Measurements from ENCODE around the gene IL17A. TPM values are rescaled to one million over a fixed set of nuclear protein-coding genes. Genes with fewer than 3 reads are reported as not detected.
"Not testable (repeated sequence)": the region's sequence is repeated elsewhere in the genome, so short reads cannot be mapped to it uniquely, and the experiment has no call there.

The IL17A gene
- total RNA-seq, 1 experiment from 2014 or later: not detected

- H3K4me1 ChIP-seq (replicated peaks): no peaks in the 10 kb centered on the region
- DNase-seq (ENCODE audit: low read depth in 1 of 2, low spot score in 2 of 2): no peak
- H3K27ac ChIP-seq: no peak overlapping the region
- H3K27me3 ChIP-seq (replicated peaks): no peaks in the 10 kb centered on the region; the same call in 1 of the 2 replicates
- no peak overlapping the region for H3K4me3 ChIP-seq
- H3K36me3 ChIP-seq: no peaks in the 10 kb centered on the region
- H3K9me3 ChIP-seq (replicated peaks): no peaks in the 10 kb centered on the region
Measured at GRCh38 chr6:52180787-52181558, 5.2 kb upstream of the IL17A start.

- DNase-seq (ENCODE audit: low read depth in 1 of 2, low spot score in 2 of 2): no peak
- Histone ChIP-seq H3K9me3 (replicated peaks) (no peaks in the 10 kb centered on the region), H3K27ac (no peak overlapping the region), H3K4me1 (replicated peaks) (no peaks in the 10 kb centered on the region), H3K36me3 (no peaks in the 10 kb centered on the region), H3K4me3 (no peak overlapping the region), H3K27me3 (replicated peaks) (peaks cover 6% of the 10 kb centered on the region; the same call in 1 of the 2 replicates)
Measured at GRCh38 chr6:52183131-52183713, 3.0 kb upstream of the IL17A start.

GRCh38 chr6:52186480-52186879 lies 305 bp downstream of the IL17A start:
- 0 out of 2 replicates have a peak, but pooled peaks cover 6% of the 10 kb centered on the region for H3K27me3 ChIP-seq (replicated peaks)
- H3K9me3 ChIP-seq (replicated peaks): no peaks in the 10 kb centered on the region
- no peak overlapping the region for H3K4me3 ChIP-seq
- no peaks in the 10 kb centered on the region for H3K36me3 ChIP-seq
- no peak for DNase-seq (ENCODE audit: low read depth in 1 of 2, low spot score in 2 of 2)
- no peaks in the 10 kb centered on the region for H3K4me1 ChIP-seq (replicated peaks)
- H3K27ac ChIP-seq: no peak overlapping the region

- H3K9me3 ChIP-seq (replicated peaks): no peaks in the 10 kb centered on the region
- no peak for DNase-seq (ENCODE audit: low read depth in 1 of 2, low spot score in 2 of 2)
- H3K27ac ChIP-seq: no peak overlapping the region
- no peak overlapping the region for H3K4me3 ChIP-seq
- H3K36me3 ChIP-seq: no peaks in the 10 kb centered on the region
- H3K27me3 ChIP-seq (replicated peaks): 0 out of 2 replicates have a peak, but pooled peaks cover 6% of the 10 kb centered on the region
- H3K4me1 ChIP-seq (replicated peaks): no peaks in the 10 kb centered on the region
Measured at GRCh38 chr6:52187098-52187497, 923 bp downstream of the IL17A start.

- H3K9me3 ChIP-seq (replicated peaks): no peaks in the 10 kb centered on the region
- no peak for DNase-seq (ENCODE audit: low read depth in 1 of 2, low spot score in 2 of 2)
- no peaks in the 10 kb centered on the region for H3K4me1 ChIP-seq (replicated peaks)
- no peak overlapping the region for H3K27ac ChIP-seq
- H3K36me3 ChIP-seq: no peaks in the 10 kb centered on the region
- H3K27me3 ChIP-seq (replicated peaks): 0 out of 2 replicates have a peak, but pooled peaks cover 6% of the 10 kb centered on the region
- no peak overlapping the region for H3K4me3 ChIP-seq
Measured at GRCh38 chr6:52189974-52190373, 3.8 kb downstream of the IL17A start.

- Histone ChIP-seq H3K9me3 (replicated peaks) (no peaks in the 10 kb centered on the region), H3K27ac (no peak overlapping the region), H3K4me3 (no peak overlapping the region), H3K36me3 (no peaks in the 10 kb centered on the region), H3K4me1 (replicated peaks) (no peaks in the 10 kb centered on the region), H3K27me3 (replicated peaks) (0 out of 2 replicates have a peak, but pooled peaks cover 6% of the 10 kb centered on the region)
- DNase-seq (ENCODE audit: low read depth in 1 of 2, low spot score in 2 of 2): no peak
Measured at GRCh38 chr6:52190409-52190808, 4.2 kb downstream of the IL17A start.

- H3K9me3 ChIP-seq (replicated peaks): no peaks in the 10 kb centered on the region
- H3K4me3 ChIP-seq: no peak overlapping the region
- H3K27me3 ChIP-seq (replicated peaks): 0 out of 2 replicates have a peak, but pooled peaks cover 6% of the 10 kb centered on the region
- no peak overlapping the region for H3K27ac ChIP-seq
- H3K4me1 ChIP-seq (replicated peaks): no peaks in the 10 kb centered on the region
- DNase-seq (ENCODE audit: low read depth in 1 of 2, low spot score in 2 of 2): no peak
- H3K36me3 ChIP-seq: no peaks in the 10 kb centered on the region
Measured at GRCh38 chr6:52191824-52192223, 5.6 kb downstream of the IL17A start.

- H3K27me3 ChIP-seq (replicated peaks): no peaks in the 10 kb centered on the region
- H3K36me3 ChIP-seq: no peaks in the 10 kb centered on the region
- no peak overlapping the region for H3K27ac ChIP-seq
- no peaks in the 10 kb centered on the region for H3K4me1 ChIP-seq (replicated peaks)
- H3K4me3 ChIP-seq: no peak overlapping the region
- DNase-seq (ENCODE audit: low read depth in 1 of 2, low spot score in 2 of 2): no peak
- H3K9me3 ChIP-seq (replicated peaks): no peaks in the 10 kb centered on the region
Measured at GRCh38 chr6:52195886-52196285, 9.7 kb downstream of the IL17A start.

GRCh38 chr6:52200088-52200487 lies 13.9 kb downstream of the IL17A start:
- DNase-seq (ENCODE audit: low read depth in 1 of 2, low spot score in 2 of 2); H3K4me1 ChIP-seq (replicated peaks); H3K4me3 ChIP-seq; H3K9me3 ChIP-seq (replicated peaks); H3K36me3 ChIP-seq; H3K27me3 ChIP-seq (replicated peaks); H3K27ac ChIP-seq: not testable (repeated sequence)

- Histone ChIP-seq H3K27me3 (replicated peaks) (no peaks in the 10 kb centered on the region), H3K9me3 (replicated peaks) (no peaks in the 10 kb centered on the region), H3K27ac (no peak overlapping the region), H3K4me1 (replicated peaks) (no peaks in the 10 kb centered on the region), H3K36me3 (no peaks in the 10 kb centered on the region), H3K4me3 (no peak overlapping the region)
- no peak for DNase-seq (ENCODE audit: low read depth in 1 of 2, low spot score in 2 of 2)
Measured at GRCh38 chr6:52201046-52201445, 14.9 kb downstream of the IL17A start.

GRCh38 chr6:52201493-52201892 lies 15.3 kb downstream of the IL17A start:
- Histone ChIP-seq H3K9me3 (replicated peaks) (no peaks in the 10 kb centered on the region), H3K4me1 (replicated peaks) (no peaks in the 10 kb centered on the region), H3K27ac (no peak overlapping the region), H3K4me3 (no peak overlapping the region), H3K36me3 (no peaks in the 10 kb centered on the region), H3K27me3 (replicated peaks) (no peaks in the 10 kb centered on the region)
- no peak for DNase-seq (ENCODE audit: low read depth in 1 of 2, low spot score in 2 of 2)

GRCh38 chr6:52207066-52207465 lies 20.9 kb downstream of the IL17A start:
- H3K27ac ChIP-seq: no peak overlapping the region
- H3K4me3 ChIP-seq: no peak overlapping the region
- DNase-seq (ENCODE audit: low read depth in 1 of 2, low spot score in 2 of 2): no peak
- H3K4me1 ChIP-seq (replicated peaks): no peaks in the 10 kb centered on the region
- H3K27me3 ChIP-seq (replicated peaks): no peaks in the 10 kb centered on the region; the same call in 1 of the 2 replicates
- H3K9me3 ChIP-seq (replicated peaks): no peaks in the 10 kb centered on the region
- no peaks in the 10 kb centered on the region for H3K36me3 ChIP-seq

- Histone ChIP-seq H3K4me3 (no peak overlapping the region), H3K36me3 (no peaks in the 10 kb centered on the region), H3K27me3 (replicated peaks) (no peaks in the 10 kb centered on the region; the same call in 1 of the 2 replicates), H3K9me3 (replicated peaks) (no peaks in the 10 kb centered on the region), H3K27ac (no peak overlapping the region), H3K4me1 (replicated peaks) (no peaks in the 10 kb centered on the region)
- DNase-seq (ENCODE audit: low read depth in 1 of 2, low spot score in 2 of 2): no peak
Measured at GRCh38 chr6:52208612-52209011, 22.4 kb downstream of the IL17A start.

GRCh38 chr6:52209770-52210169 lies 23.6 kb downstream of the IL17A start:
- no peaks in the 10 kb centered on the region; the same call in 1 of the 2 replicates for H3K27me3 ChIP-seq (replicated peaks)
- no peaks in the 10 kb centered on the region for H3K36me3 ChIP-seq
- no peak for DNase-seq (ENCODE audit: low read depth in 1 of 2, low spot score in 2 of 2)
- no peak overlapping the region for H3K4me3 ChIP-seq
- no peaks in the 10 kb centered on the region for H3K4me1 ChIP-seq (replicated peaks)
- H3K27ac ChIP-seq: no peak overlapping the region
- no peaks in the 10 kb centered on the region for H3K9me3 ChIP-seq (replicated peaks)
